Nephron (organoid): ENCODE data around the gene RGS6.

ENCODE experiments used
- H3K27ac Mint-ChIP-seq, 3 experiments: 2 replicates each; pipeline ENCODE4 v1.8.0; 2020; ENCODE audit warnings: mixed read lengths in 3 of 3, mild to moderate bottlenecking in 2 of 3, moderate library complexity in 1 of 3
- H3K27me3 Mint-ChIP-seq: 2 replicates; pipeline ENCODE4 v1.8.0; 2021; ENCODE audit warnings: low read depth, mild to moderate bottlenecking, moderate library complexity, mixed read lengths
- H3K36me3 Mint-ChIP-seq: 2 replicates; pipeline ENCODE4 v1.8.0; 2020; ENCODE audit warnings: low read depth, mixed read lengths
- H3K4me1 Mint-ChIP-seq: 2 replicates; pipeline ENCODE4 v1.8.0; 2020; ENCODE audit warnings: mixed read lengths
- H3K4me3 Mint-ChIP-seq, 3 experiments: 2 replicates each; pipeline ENCODE4 v1.8.0; 2020; ENCODE audit warnings: mild to moderate bottlenecking in 3 of 3, mixed read lengths in 3 of 3, moderate library complexity in 2 of 3
- H3K9me3 Mint-ChIP-seq: 2 replicates; pipeline ENCODE4 v1.8.0; 2020; ENCODE audit warnings: mixed read lengths
- TF ChIP-seq, protein P1 (sequence below), 3 experiments: fragments of 200-600 bp; sonication (generic); IDR thresholded peaks; one replicate each; pipeline ENCODE4 v1.5.0; 2021; ENCODE audit warnings: antibody characterized with exemption in 3 of 3; ENCODE audit not compliant: unreplicated experiment in 3 of 3

The RGS6 gene

DNA sequence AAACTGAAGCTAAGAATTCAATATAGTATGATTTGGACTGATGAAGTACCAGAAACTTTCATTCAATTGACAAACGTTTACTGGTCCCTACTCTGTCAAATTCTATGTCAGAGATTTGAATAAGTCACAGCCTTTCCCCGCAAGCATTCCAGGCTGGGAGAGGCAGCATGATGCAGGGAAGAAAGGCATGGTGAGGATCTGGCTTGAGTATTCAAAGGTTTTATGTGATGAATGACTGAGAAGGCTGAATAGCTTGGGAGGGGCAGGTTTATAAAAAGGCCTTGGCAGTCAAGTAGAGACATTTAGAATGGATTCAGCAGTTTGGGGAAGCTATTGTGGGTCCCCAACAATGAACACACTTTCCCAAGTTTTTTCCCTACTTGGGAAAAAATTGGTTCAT, 529.8 kb downstream of the RGS6 start:
- H3K9me3 Mint-ChIP-seq, result peaks cover 15% of the 10 kb centered on the region
- H3K4me3 Mint-ChIP-seq, result no peak overlapping the region
- TF ChIP-seq, protein P1, sequence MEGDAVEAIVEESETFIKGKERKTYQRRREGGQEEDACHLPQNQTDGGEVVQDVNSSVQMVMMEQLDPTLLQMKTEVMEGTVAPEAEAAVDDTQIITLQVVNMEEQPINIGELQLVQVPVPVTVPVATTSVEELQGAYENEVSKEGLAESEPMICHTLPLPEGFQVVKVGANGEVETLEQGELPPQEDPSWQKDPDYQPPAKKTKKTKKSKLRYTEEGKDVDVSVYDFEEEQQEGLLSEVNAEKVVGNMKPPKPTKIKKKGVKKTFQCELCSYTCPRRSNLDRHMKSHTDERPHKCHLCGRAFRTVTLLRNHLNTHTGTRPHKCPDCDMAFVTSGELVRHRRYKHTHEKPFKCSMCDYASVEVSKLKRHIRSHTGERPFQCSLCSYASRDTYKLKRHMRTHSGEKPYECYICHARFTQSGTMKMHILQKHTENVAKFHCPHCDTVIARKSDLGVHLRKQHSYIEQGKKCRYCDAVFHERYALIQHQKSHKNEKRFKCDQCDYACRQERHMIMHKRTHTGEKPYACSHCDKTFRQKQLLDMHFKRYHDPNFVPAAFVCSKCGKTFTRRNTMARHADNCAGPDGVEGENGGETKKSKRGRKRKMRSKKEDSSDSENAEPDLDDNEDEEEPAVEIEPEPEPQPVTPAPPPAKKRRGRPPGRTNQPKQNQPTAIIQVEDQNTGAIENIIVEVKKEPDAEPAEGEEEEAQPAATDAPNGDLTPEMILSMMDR (IDR thresholded peaks at IDR 0.05; ENCODE audit: unreplicated experiment in 3 of 3), result no peak
- no peak overlapping the region for H3K27ac Mint-ChIP-seq
- H3K36me3 Mint-ChIP-seq, result no peaks in the 10 kb centered on the region
- H3K27me3 Mint-ChIP-seq, result peaks cover 5% of the 10 kb centered on the region
- no peaks in the 10 kb centered on the region for H3K4me1 Mint-ChIP-seq

DNA sequence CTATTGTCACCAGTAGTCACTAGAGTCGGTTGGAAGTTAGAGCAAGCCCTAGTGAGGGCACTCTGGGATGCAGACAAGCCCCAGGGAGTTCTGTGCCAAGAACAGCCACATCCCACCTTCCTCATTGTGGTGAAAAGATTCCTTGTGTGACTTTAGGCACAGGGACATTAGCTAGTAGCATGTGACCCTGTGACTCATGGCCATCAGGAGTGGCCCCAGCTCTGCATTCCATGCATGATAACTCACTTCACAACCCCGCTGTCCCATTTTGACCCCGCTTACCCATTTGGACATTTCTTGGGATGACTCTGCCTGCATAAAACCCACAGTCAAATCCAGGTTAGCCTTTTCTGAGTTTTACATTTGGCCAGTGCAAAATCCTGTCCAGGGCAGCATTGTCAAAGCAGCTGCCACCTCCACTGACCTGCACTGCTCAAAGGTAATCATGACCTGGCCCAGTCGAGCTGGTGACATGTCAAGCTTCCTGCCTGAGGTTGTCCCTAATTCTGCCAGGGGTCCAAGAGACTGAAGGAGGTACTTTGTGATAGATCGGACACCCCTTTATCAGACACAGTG, 531.1 kb downstream of the RGS6 start:
- H3K27ac Mint-ChIP-seq, result peak overlapping the region in 1 of 3 experiments; percentile 51
- TF ChIP-seq, protein P1 (IDR thresholded peaks at IDR 0.05; ENCODE audit: unreplicated experiment in 3 of 3), result no peak
- no peaks in the 10 kb centered on the region for H3K4me1 Mint-ChIP-seq
- H3K4me3 Mint-ChIP-seq, result no peak overlapping the region
- no peaks in the 10 kb centered on the region for H3K36me3 Mint-ChIP-seq
- peaks cover 5% of the 10 kb centered on the region for H3K27me3 Mint-ChIP-seq
- peaks cover 24% of the 10 kb centered on the region for H3K9me3 Mint-ChIP-seq

DNA sequence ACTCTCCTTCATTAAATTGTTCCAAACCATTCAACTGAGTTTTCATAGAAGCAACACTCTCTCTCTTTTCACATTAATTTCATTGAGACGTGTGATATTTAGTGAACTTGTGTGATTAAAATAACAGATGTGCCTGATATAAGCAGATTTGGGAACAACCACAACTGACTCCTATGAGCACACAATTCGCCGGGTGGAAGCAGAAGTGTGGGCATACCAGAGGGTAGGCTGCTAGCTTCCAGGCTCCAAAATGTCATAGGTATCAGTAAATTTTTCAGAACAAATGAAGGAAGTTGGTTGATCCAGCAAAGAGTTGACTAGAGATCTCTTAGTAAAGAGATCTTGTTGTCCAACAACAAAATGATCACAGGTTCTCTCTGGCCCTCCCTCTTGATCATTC, 532.0 kb downstream of the RGS6 start:
- Mint-ChIP-seq H3K27me3 (peaks cover 1% of the 10 kb centered on the region), H3K4me1 (no peaks in the 10 kb centered on the region), H3K4me3 (no peak overlapping the region), H3K27ac (no peak overlapping the region), H3K36me3 (no peaks in the 10 kb centered on the region), H3K9me3 (peaks cover 24% of the 10 kb centered on the region)
- TF ChIP-seq, protein P1 (IDR thresholded peaks at IDR 0.05; ENCODE audit: unreplicated experiment in 3 of 3), result no peak

DNA sequence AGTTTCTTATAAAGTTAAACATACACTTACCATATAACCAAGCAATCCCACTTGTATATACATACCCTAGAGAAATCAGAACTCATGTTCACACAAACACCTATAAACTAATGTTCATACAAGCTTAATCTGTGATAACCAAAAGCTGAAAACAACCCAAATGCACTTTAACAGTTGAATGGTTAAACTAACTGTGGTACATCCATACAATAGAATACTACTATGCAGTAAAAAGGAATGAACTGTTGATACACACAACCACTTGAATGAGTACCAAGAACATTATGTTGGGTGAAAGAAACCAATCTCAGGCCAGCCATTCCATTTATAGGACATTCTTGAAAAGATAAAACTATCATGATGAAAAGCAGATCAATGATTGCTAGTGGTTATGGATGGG, 534.1 kb downstream of the RGS6 start:
- H3K4me1 Mint-ChIP-seq, result no peaks in the 10 kb centered on the region
- H3K36me3 Mint-ChIP-seq, result no peaks in the 10 kb centered on the region
- H3K4me3 Mint-ChIP-seq, result no peak overlapping the region
- TF ChIP-seq, protein P1 (IDR thresholded peaks at IDR 0.05; ENCODE audit: unreplicated experiment in 3 of 3), result no peak
- H3K27ac Mint-ChIP-seq, result no peak overlapping the region
- H3K9me3 Mint-ChIP-seq, result peaks cover 24% of the 10 kb centered on the region
- H3K27me3 Mint-ChIP-seq, result no peaks in the 10 kb centered on the region

DNA sequence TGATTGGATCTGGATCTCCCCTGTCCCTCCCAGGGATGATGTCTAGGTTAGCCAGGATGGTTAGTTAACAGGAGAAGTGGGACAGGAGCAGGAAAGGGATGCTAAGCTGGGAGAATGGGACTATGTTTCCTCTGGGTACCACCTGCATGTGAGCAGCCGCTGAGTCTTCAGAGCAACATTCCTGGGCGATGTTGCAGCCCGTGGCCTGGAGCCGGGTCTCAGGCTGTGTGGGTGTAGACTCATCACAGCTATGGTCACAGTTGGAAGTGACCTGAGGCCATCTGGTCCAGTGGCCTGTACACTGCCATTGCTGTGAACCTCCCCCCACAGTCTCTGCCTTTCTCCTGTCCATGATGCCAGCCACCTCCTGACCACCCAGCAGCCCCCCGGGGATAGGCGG, 539.1 kb downstream of the RGS6 start:
- H3K4me3 Mint-ChIP-seq, result no peak overlapping the region

DNA sequence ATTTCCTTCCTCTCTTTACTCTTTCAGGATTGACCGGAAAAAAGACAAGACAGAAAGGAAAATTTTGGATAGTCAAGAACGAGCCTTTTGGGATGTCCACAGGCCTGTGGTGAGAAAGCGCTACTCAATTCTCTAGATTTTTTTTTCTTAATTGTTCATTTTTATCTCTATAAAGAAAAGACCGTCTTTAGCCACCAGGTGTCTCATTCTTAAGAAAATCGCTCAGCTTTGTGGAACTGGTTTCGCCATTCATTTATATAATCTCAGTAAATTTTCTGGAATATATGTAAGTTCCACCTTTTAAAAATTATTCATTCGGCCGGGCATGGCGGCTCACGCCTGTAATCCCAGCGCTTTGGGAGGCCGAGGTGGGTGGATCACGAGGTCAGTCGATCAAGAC, 540.6 kb downstream of the RGS6 start:
- peaks cover 3% of the 10 kb centered on the region for H3K27me3 Mint-ChIP-seq
- H3K27ac Mint-ChIP-seq, result no peak overlapping the region
- no peak overlapping the region for H3K4me3 Mint-ChIP-seq
- peaks cover 20% of the 10 kb centered on the region for H3K4me1 Mint-ChIP-seq
- H3K36me3 Mint-ChIP-seq, result no peaks in the 10 kb centered on the region
- H3K9me3 Mint-ChIP-seq, result peaks cover 2% of the 10 kb centered on the region
- TF ChIP-seq, protein P1 (IDR thresholded peaks at IDR 0.05; ENCODE audit: unreplicated experiment in 3 of 3), result no peak

More for the DNA sequence above, 539.1 kb downstream of the RGS6 start:
- peaks cover 6% of the 10 kb centered on the region for H3K4me1 Mint-ChIP-seq
- H3K27ac Mint-ChIP-seq, result no peak overlapping the region
- no peaks in the 10 kb centered on the region for H3K27me3 Mint-ChIP-seq
- no peaks in the 10 kb centered on the region for H3K36me3 Mint-ChIP-seq
- TF ChIP-seq, protein P1 (IDR thresholded peaks at IDR 0.05; ENCODE audit: unreplicated experiment in 3 of 3), result no peak
- H3K9me3 Mint-ChIP-seq, result peaks cover 11% of the 10 kb centered on the region
